WI38 (cell line): ENCODE measurements around the gene BLM.
A peak's percentile ranks its signal among the peaks of the same experiment; 100 is the strongest.
"Not testable (repeated sequence)": the region's sequence is repeated elsewhere in the genome, so short reads cannot be mapped to it uniquely, and the experiment has no call there.

Experiments used
- H3K4me3 ChIP-seq: 2 replicates; pipeline ENCODE4 v1.5.1; 2011; ENCODE audit warnings: low read depth, mild to moderate bottlenecking, control low read depth, low read length
- CTCF ChIP-seq: IDR thresholded peaks from 2 replicates; pipeline ENCODE4 v1.5.1; 2012; ENCODE audit warnings: low read depth, mild to moderate bottlenecking, control low read depth, low read length

BLM gene

GRCh38 chr15:90716317-90716975 is 700 bp upstream of the BLM start:
- TF ChIP-seq CTCF = no peak
- H3K4me3 ChIP-seq = peak overlapping the region; percentile 72

GRCh38 chr15:90718232-90718631 is 1.1 kb downstream of the BLM start:
- peak overlapping the region; percentile 72 for H3K4me3 ChIP-seq
- TF ChIP-seq CTCF = no peak

DNA sequence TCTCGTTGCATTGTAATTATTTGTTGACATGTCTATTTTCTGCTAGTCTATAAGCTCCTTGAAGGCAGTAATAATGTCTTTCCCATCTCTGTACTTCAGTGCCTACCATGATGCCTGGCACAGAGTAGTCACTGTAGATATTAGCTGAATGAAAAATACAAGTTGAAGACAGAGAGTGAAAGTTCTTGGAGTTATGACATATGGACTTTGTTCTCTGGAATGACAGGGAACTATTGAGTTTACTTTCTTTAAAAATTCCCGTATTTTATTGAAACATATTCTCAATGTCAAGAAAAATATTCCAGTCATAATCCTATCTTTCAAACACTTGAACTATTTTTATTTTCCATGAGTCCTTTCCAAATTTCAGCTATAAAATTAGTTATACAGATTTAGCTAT is 3.0 kb downstream of the BLM start:
- TF ChIP-seq CTCF = no peak
- no peak overlapping the region for H3K4me3 ChIP-seq

DNA sequence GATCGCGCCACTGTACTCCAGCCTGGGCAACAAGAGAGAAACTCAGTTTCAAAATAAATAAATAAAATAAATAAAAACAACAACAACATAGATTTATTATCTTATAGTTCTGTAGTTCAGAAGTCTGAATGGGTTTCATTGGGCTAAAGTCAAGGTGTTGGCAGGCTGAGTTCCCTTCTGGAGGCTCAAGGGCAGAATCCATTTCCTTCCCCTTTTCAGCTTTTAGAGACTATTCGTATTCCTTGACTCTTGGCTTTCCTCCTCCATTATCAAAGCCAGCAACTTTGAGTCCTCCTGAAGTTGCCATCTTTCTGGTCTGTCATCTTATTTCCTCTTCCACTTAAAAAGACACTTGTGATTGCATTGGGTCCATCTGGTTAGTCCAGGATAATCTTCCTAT is 12.1 kb downstream of the BLM start:
- no peak for TF ChIP-seq CTCF
- H3K4me3 ChIP-seq = no peak overlapping the region

GRCh38 chr15:90730290-90730689 is 13.1 kb downstream of the BLM start:
- H3K4me3 ChIP-seq = no peak overlapping the region
- no peak for TF ChIP-seq CTCF

DNA sequence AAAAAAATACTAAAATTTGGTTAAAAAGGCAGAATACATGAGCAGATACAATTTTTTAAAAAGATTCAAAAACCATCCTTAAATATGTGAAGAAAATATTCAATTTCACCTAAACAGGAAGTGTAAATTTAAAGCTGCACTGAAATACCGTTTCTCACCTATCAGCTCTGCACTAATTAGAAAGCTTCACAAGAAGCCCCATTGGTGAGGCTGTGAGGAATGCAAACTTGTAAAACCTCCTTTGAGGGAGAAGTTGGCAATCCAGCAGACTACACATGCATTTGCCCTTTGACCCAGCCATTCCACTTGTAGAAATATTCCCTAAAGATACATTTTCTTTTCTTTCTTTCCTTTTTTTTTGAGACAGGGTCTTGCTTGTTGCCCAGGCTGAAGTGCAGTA is 18.8 kb downstream of the BLM start:
- TF ChIP-seq CTCF = no peak
- H3K4me3 ChIP-seq = no peak overlapping the region

DNA sequence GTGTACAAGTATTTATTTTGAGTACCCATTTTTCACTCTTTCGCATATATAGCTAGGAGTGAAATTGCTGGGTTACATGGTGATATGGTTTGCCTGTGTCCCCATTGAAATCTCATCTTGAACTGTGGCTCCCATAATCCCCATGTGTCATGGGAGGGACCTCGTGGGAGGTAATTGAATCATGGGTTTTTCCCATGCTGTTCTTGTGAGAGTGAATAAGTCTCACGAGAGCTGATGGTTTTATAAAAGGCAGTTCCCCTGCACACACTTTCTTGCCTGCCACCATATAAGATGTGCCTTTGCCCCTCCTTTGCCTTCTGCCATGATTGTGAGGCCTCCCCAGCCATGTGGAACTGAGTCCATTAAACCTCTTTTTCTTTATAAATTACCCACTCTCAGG is 23.4 kb downstream of the BLM start:
- H3K4me3 ChIP-seq = not testable (repeated sequence)

DNA sequence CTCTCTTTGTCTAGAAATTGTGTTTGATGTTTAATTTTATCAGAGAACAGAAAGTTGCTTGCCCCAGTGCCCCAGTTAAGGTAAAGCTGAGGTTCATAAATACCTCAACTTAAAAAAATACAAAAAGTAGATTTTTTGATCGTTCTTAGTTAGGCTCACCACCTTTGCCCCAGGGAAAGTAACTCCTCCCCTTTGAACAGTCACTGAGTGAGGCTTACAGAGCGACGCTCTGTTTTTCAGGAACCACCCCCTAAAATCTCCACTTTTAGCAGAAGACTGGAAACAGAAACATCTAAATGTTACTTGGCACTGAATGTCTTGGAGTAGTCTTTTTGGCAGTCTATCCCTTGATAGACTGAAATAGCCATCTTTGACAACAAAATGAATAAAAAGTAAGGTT is 24.9 kb downstream of the BLM start:
- H3K4me3 ChIP-seq = no peak overlapping the region
- no peak for TF ChIP-seq CTCF
